ENCODE measurements around the gene PIM2. TPM values are rescaled to one million over a fixed set of nuclear protein-coding genes. Genes with fewer than 3 reads are reported as not detected.

Gene PIM2
- total and polyA plus RNA-seq, 9 of the 15 experiments (the other 6 are each of a cell fraction or from before 2014, with no cell fraction given) = 67.6 to 191 (median 108) TPM

DNA sequence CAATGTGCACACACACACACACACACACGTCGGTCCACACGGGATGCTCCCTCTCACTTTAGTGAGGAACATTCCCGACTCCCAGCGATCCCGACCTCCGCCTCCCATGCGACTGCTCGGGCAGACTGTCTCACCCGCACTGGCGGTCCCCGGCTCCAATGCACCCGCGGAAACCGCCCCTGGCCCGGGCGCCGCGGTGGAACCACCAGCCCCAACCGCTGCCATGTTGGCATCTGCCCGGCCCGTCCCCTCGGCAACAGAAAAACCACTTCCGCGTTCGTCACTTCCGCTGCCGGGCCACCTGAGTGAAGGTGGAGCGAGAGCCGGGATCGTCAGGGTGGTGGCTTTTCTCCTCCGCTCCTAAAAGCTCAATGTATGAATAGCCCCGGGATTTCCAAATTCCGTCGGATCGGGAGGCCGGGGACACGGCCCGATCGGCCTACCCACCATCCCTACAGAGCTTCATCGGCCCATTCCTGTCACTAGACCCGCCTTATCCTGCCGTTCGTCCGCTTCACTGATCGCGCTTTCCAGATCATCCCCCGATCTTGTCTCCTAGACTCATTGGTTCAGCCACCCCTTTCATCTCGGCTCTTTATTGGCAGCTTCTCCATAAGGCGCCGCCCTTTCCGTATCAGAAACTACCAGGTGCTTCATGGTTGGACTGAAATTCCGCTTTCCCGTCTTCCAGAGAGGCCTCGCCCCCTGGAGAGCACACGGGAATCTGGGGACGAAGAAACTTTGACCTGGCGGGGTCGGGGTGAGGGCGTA lies 7.2 kb downstream of the PIM2 start, which contains the start of gene SLC35A2 (continued):
- TF ChIP-seq STAT5B (CRISPR knock-in tag; IDR thresholded peaks at IDR 0.05) (no peak), NR2C1 (IDR thresholded peaks at IDR 0.05) (no peak), NR2C1 (tag; IDR thresholded peaks at IDR 0.05) (peak; percentile 81), U2AF1 (optimal IDR thresholded peaks at IDR 0.05; ENCODE audit: low read depth, low read length) (no peak), ZNF146 (CRISPR knock-in tag; IDR thresholded peaks at IDR 0.05; ENCODE audit: unreplicated experiment) (no peak), MNT (conservative IDR thresholded peaks at IDR 0.05) (no peak), NEUROD1 (IDR thresholded peaks at IDR 0.05; ENCODE audit: borderline replicate concordance, low read depth, low read length, partially characterized antibody) (no peak), ZNF764 (CRISPR knock-in tag; IDR thresholded peaks at IDR 0.05; ENCODE audit: low read depth) (peak; percentile 31; the same call in 1 of the 2 replicates), ASH1L (IDR thresholded peaks at IDR 0.05; ENCODE audit: borderline replicate concordance, low read depth, partially characterized antibody) (no peak), XRCC5 (IDR thresholded peaks at IDR 0.05; ENCODE audit: low read depth, low read length) (no peak), RERE (CRISPR knock-in tag; IDR thresholded peaks at IDR 0.05; ENCODE audit: borderline replicate concordance) (no peak), SRSF3 (IDR thresholded peaks at IDR 0.05; ENCODE audit: insufficient read depth, low read length) (no peak)
- TF ChIP-seq, protein P1, sequence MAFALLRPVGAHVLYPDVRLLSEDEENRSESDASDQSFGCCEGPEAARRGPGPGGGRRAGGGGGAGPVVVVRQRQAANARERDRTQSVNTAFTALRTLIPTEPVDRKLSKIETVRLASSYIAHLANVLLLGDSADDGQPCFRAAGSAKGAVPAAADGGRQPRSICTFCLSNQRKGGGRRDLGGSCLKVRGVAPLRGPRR (CRISPR knock-in tag; IDR thresholded peaks at IDR 0.05) = no peak
- TF ChIP-seq, protein P2, sequence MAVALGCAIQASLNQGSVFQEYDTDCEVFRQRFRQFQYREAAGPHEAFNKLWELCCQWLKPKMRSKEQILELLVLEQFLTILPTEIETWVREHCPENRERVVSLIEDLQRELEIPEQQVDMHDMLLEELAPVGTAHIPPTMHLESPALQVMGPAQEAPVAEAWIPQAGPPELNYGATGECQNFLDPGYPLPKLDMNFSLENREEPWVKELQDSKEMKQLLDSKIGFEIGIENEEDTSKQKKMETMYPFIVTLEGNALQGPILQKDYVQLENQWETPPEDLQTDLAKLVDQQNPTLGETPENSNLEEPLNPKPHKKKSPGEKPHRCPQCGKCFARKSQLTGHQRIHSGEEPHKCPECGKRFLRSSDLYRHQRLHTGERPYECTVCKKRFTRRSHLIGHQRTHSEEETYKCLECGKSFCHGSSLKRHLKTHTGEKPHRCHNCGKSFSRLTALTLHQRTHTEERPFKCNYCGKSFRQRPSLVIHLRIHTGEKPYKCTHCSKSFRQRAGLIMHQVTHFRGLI (CRISPR knock-in tag; IDR thresholded peaks at IDR 0.05) = no peak
- TF ChIP-seq, protein P3, sequence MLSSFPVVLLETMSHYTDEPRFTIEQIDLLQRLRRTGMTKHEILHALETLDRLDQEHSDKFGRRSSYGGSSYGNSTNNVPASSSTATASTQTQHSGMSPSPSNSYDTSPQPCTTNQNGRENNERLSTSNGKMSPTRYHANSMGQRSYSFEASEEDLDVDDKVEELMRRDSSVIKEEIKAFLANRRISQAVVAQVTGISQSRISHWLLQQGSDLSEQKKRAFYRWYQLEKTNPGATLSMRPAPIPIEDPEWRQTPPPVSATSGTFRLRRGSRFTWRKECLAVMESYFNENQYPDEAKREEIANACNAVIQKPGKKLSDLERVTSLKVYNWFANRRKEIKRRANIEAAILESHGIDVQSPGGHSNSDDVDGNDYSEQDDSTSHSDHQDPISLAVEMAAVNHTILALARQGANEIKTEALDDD (IDR thresholded peaks at IDR 0.05) = no peak

All from K562 (cell line).